GM08714 (cell line): ENCODE measurements around the gene CTU2.

Experiments used
- H3K4me3 ChIP-seq: fragments of 200-500 bp; sonication (Bioruptor generic); 2 replicates; pipeline ENCODE4 v1.5.1; 2014; ENCODE audit warnings: mild to moderate bottlenecking, low read length, inconsistent platforms
- ZNF274 ChIP-seq: IDR thresholded peaks from 2 replicates; pipeline ENCODE4 v1.6.1; 2012; ENCODE audit warnings: mild to moderate bottlenecking, low read depth, low read length

CTU2 gene

DNA sequence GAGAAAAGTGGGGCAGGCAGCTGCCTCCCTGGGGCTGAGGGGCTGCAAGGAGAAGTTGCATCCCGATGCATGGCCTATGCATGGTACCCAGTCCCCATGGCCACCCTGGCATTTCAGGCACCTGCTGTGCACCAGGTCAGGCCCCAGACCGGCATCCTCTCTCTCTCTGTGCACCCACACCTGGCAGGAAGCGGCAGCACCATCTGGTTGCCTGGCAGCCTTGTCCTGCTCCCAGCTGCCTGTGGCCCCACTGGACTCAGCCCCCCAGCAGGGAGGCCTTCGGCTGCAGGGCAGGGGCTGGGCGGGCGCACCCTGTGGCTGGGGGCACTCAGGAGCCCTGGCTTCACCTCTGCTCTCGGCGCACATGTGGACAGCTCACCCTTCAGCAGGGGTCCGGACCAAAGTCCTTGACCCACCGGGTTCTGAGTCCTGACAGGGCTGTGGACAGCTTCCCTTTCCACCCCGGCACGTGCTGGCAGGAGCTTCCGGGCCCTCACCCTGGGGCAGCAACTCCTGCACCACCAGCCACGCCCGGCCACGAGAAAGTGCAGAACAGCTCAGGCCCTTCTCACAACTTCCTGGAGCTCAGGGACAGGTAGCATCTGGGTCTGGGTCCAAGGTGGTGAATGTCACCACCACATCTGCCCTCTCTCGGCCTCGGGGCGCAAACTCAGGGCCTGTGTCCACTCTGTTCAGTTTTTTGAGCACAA, 36.7 kb downstream of the CTU2 start:
- TF ChIP-seq ZNF274: no peak
- H3K4me3 ChIP-seq: no peak overlapping the region

DNA sequence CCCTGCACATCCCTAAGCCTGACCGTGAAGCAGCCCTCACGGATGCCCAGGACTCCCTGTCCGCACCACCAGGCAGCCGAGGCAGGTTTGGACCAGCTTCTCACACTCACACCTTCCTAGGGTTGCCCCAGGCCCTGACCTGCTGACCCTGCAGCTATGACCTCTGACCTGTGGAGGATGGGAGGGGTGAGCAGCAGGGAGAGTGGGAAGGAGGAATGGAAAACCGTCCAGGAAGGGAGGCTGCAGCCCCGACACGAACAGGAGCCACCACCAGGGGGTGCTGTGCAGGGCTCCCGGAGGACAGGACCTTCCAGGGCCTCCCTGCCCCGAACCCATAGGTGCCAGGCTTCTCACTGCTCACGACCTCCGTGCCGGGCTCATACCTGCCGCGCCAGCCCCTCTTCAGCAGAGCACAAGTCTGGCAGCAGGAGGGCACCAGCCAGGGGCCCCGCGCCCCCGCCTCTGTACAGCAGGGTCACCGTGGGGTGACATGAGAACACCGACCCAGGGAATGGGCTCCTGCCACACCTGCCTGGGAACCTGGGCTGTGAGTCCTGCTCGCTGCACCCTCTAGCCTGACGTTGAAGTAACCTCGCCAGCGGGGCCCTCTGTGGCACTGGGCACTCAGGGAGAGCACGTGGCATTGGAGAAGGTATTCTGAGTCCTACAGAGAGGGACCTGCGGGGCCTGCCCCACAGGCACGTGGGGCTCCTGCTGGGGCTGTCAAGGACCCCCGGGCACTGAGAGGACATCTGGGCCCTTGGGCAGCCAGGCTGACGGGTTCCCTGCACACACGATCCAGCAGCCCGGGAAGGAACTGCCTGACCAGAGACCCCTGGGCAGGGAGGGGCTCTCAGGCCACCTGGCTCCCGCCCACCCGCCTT, 37.6 kb downstream of the CTU2 start:
- no peak for TF ChIP-seq ZNF274
- no peak overlapping the region for H3K4me3 ChIP-seq

- no peak overlapping the region for H3K4me3 ChIP-seq
- no peak for TF ChIP-seq ZNF274
Observed at GRCh38 chr16:88744577-88745521, 38.5 kb downstream of the CTU2 start.

- H3K4me3 ChIP-seq: no peak overlapping the region
- TF ChIP-seq ZNF274: no peak
Observed at GRCh38 chr16:88746506-88746905, 40.2 kb downstream of the CTU2 start.

- H3K4me3 ChIP-seq: no peak overlapping the region
- no peak for TF ChIP-seq ZNF274
Observed at GRCh38 chr16:88747588-88748301, 41.4 kb downstream of the CTU2 start.

DNA sequence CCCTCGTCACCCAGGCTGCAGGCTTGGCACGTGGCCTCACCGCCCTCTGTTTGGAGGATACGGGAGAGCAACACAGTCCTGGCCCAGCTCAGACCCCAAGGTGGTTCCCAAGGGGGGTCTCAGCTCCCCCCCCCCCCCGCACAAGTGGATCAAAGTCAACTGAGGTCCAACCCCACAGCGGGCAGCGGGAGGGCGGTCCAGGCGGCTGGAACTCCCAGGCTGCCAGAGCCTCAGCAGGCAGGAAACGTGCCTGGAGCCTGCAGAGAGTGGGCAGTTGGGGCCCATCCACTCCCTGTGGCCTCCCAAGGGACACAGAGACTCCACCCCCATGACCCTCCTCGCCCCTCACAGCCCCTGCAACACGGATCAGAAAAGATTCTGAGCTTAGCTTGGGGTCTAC, 42.1 kb downstream of the CTU2 start:
- no peak overlapping the region for H3K4me3 ChIP-seq
- no peak for TF ChIP-seq ZNF274

DNA sequence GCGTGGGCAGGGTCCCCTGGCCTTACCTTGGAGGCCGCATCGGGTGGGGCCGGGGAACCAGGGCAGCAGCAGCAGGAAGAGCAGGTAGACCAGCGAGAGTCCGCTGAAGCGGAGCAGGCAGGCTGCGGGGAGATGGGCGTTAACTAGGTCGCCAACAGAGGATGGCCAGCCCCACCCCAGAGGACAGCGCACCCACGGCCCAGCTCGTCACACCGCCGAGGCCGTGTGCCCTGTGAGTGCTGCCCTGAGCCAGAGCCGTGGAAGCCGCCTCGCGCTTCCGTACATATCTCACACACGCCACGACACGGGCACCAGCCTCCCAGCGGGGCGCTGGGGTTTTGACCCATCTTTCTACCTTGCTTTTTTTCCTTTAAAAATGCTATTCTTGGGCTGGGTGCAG, 43.1 kb downstream of the CTU2 start:
- TF ChIP-seq ZNF274: no peak
- H3K4me3 ChIP-seq: no peak overlapping the region

DNA sequence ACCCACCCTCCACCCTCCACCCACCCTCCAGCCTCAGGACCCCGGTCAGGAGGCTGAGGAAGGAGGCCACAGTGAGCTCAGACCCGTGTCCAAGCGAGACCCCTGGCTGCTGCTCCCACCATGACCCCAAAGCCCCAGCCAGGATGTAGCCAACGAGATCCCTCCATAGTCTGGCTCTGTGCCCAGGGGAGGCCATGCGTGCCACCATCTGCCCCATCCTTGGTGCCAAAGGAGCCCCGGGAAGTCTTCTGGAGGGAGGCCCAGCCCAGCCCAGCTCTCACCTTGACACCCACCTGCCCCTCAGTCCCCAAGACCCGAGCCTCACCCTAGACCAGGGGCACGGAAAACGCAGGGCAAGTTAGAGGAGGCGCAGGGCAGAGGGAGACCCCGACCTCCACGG, 44.6 kb downstream of the CTU2 start:
- no peak overlapping the region for H3K4me3 ChIP-seq
- TF ChIP-seq ZNF274: no peak

DNA sequence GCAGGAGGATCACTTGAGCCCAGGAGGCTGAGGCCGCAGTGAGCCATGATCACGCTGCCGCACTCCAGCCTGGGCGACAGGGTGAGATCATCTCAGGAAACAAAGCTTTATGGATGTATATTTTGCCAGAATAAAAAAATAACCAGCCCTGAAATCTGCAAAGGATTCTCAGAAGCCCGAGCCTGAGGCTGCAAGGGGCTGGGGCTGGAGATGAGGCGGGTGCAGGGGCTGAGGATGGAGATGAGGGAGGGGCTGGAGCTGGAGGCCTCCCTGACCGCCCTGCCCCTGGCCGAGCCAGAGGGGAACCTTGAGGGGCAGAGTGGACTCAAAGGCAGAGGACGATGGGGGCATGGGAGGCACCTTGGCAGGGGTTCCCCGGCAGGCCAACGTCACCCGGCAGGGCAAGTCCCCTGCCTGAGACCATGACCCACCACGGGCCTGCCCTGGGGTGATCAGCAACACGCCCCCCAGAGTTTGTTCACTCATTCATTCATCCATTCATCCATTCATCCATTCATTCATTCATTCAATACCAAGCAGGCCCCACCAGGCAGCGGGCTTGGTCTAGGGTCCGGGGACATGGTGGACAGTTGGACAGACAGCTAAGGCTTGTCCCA, 46.2 kb downstream of the CTU2 start:
- no peak overlapping the region for H3K4me3 ChIP-seq
- no peak for TF ChIP-seq ZNF274

- no peak overlapping the region for H3K4me3 ChIP-seq
- no peak for TF ChIP-seq ZNF274
Observed at GRCh38 chr16:88753191-88753590, 46.9 kb downstream of the CTU2 start.

DNA sequence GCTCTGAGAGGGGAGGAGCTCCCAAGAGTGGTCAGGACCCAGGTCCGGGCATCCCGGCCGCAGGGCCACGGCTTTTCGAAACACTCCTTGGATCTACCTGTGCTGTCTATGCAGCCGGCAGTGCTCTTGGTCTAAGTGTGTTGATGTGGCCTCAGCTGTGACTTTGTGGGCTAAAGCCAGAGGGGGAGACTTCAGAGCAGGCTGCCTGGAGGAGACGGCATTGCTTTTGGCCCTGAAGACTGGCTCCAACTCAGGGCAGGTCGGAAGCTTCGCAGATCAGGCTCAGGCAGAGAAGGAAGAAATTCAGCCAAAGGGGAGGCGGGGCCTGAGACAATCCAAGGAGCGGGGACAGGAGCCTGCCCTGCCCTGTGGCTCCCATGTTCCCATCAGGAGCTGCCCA, 47.3 kb downstream of the CTU2 start:
- no peak for TF ChIP-seq ZNF274
- no peak overlapping the region for H3K4me3 ChIP-seq

DNA sequence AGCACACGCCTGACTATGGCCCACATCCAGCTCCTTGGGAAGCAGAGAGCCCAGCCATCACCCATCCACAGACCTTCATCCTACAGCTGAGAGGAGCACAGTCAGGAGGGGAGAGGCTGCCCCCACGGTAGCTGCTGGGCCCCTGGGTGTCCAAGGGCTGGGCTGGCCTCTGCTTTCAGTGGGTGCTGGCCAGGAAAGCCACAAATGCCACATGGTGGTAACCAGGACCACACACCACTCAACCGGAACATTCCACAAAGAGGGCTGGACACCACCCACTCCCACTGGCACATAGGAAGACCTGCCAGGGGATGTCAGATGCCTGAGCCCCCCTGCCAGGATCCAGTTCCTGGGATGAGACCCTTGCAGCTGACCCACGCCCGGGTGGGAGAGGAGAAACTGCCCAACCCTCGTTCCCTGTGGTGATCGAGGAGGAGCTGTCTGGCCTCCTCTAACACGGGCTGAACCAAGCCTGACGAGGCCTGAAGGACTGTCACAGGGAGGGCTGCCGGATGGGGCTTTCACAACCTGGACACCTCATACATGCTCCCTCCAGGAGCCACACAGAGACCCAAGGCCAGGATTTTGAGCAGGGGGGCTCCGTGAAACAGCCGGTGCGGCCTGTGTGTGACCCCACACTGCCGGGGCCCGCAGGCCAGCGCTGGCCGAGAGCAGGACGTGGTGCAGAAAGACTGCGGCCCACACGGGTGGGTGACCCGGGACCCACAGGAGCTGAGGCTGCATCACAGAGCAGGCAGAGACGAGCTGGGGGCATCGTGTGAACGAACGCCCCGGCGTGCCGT, 48.0 kb downstream of the CTU2 start:
- TF ChIP-seq ZNF274: no peak
- no peak overlapping the region for H3K4me3 ChIP-seq

- TF ChIP-seq ZNF274: no peak
- H3K4me3 ChIP-seq: no peak overlapping the region
Observed at GRCh38 chr16:88754912-88755744, 48.8 kb downstream of the CTU2 start.
